Mammary epithelial cell (primary cell): Measurements from ENCODE around the gene IFTAP.

Source experiments
- CTCF ChIP-seq, 2 donors: IDR thresholded peaks in 1 of 2; conservative IDR thresholded peaks in 1 of 2; 2 replicates each; pipeline ENCODE4 v1.5.1; 2011 to 2012; ENCODE audit warnings: inconsistent platforms in 2 of 2, low read length in 2 of 2, mild to moderate bottlenecking in 2 of 2, control low read depth in 1 of 2, low read depth in 1 of 2; ENCODE audit not compliant: insufficient read depth in 1 of 2; ENCODE audit errors: extremely low read depth in 1 of 2
- EZH2 ChIP-seq: IDR thresholded peaks from 2 replicates; pipeline ENCODE4 v1.6.1; 2012; ENCODE audit warnings: low read length, inconsistent platforms, borderline replicate concordance

- TF ChIP-seq EZH2 = no peak
- no peak for TF ChIP-seq CTCF (conservative IDR thresholded peaks at IDR 0.05 in 1 of 2, IDR thresholded peaks at IDR 0.05 in 1 of 2; ENCODE audit: extremely low read depth in 1 of 2, insufficient read depth in 1 of 2, low read depth in 1 of 2, low read length in 2 of 2)
Observed at GRCh38 chr11:36699271-36699670, 105.0 kb downstream of the IFTAP start.
